GM19193 (cell line): ENCODE measurements around the gene PLPP3.

Source experiments
- POLR2A ChIP-seq: IDR thresholded peaks from 4 replicates; pipeline ENCODE4 v1.6.1; 2011; ENCODE audit not compliant: insufficient read depth, insufficient read length; ENCODE audit errors: extremely low read depth

Gene PLPP3

GRCh38 chr1:56505792-56506743 is 73.3 kb downstream of the PLPP3 start:
- TF ChIP-seq POLR2A: no peak

GRCh38 chr1:56502700-56503245 is 76.6 kb downstream of the PLPP3 start:
- no peak for TF ChIP-seq POLR2A

- no peak for TF ChIP-seq POLR2A
These were observed 77.5 kb downstream of the PLPP3 start for GRCh38 chr1:56501888-56502287.

- TF ChIP-seq POLR2A: no peak
These were observed 77.9 kb downstream of the PLPP3 start for GRCh38 chr1:56501426-56501825.

GRCh38 chr1:56496821-56497772 is 82.3 kb downstream of the PLPP3 start:
- no peak for TF ChIP-seq POLR2A

GRCh38 chr1:56496158-56496557 is 83.2 kb downstream of the PLPP3 start:
- TF ChIP-seq POLR2A: no peak

GRCh38 chr1:56495538-56495937 is 83.8 kb downstream of the PLPP3 start:
- no peak for TF ChIP-seq POLR2A

- TF ChIP-seq POLR2A: no peak
These were observed 85.1 kb downstream of the PLPP3 start for GRCh38 chr1:56494306-56494705.

GRCh38 chr1:56493826-56494225 is 85.5 kb downstream of the PLPP3 start:
- TF ChIP-seq POLR2A: no peak

- TF ChIP-seq POLR2A: no peak
These were observed 87.9 kb downstream of the PLPP3 start for GRCh38 chr1:56491441-56491840.

- no peak for TF ChIP-seq POLR2A
These were observed 88.7 kb downstream of the PLPP3 start for GRCh38 chr1:56490619-56491018.

- no peak for TF ChIP-seq POLR2A
These were observed 89.7 kb downstream of the PLPP3 start for GRCh38 chr1:56489695-56490094.

- no peak for TF ChIP-seq POLR2A
These were observed 94.7 kb downstream of the PLPP3 start for GRCh38 chr1:56484695-56485094.

- TF ChIP-seq POLR2A: no peak
These were observed 96.3 kb downstream of the PLPP3 start for GRCh38 chr1:56483104-56483503.

GRCh38 chr1:56482486-56482885 is 96.9 kb downstream of the PLPP3 start:
- TF ChIP-seq POLR2A: no peak
